Prostate gland (tissue), 2 donors: ENCODE measurements around the gene FAM53A. TPM values are rescaled to one million over a fixed set of nuclear protein-coding genes. Genes with fewer than 3 reads are reported as not detected.
"Not testable (repeated sequence)": the region's sequence is repeated elsewhere in the genome, so short reads cannot be mapped to it uniquely, and the experiment has no call there.

Experiments used
- DNase-seq: peaks from one replicate; pipeline ENCODE4 v3.0.0-alpha.2; 2019; ENCODE audit warnings: low spot score
- H3K27ac ChIP-seq, 2 donors: fragments of 200-600 bp; sonication (generic); 2 replicates each; pipeline ENCODE4 v1.5.1; 2017 to 2019
- H3K27me3 ChIP-seq: fragments of 200-600 bp; sonication (generic); replicated peaks from 2 replicates; pipeline ENCODE4 v1.5.1; 2019; ENCODE audit not compliant: insufficient read depth
- H3K36me3 ChIP-seq, 2 donors: fragments of 200-600 bp; sonication (generic); 1 replicate in 1 of 2; 2 replicates in 1 of 2; pipeline versions ENCODE4 v1.5.1 to v1.8.1; 2017 to 2019
- H3K4me1 ChIP-seq: fragments of 200-600 bp; sonication (generic); replicated peaks from 2 replicates; pipeline ENCODE4 v1.5.1; 2019
- H3K4me3 ChIP-seq, 2 donors: fragments of 200-600 bp; sonication (generic); 2 replicates each; pipeline ENCODE4 v1.5.1; 2017 to 2019
- H3K9me3 ChIP-seq: fragments of 200-600 bp; sonication (generic); 2 replicates; pipeline ENCODE4 v1.5.1; 2017
- POLR2A ChIP-seq: fragments of 450-650 bp; IDR thresholded peaks from one replicate; pipeline ENCODE4 v1.6.1; 2016; ENCODE audit warnings: antibody characterized with exemption, mild to moderate bottlenecking
- POLR2AphosphoS5 ChIP-seq: sonication (generic); formaldehyde crosslinking; IDR thresholded peaks from one replicate; pipeline ENCODE4 v1.6.1; 2017; ENCODE audit warnings: antibody characterized with exemption
- WGBS: methylation state at CpG from one replicate; pipeline ENCODE4 v1.1.5; 2018; 5-methylcytosine and 5-hydroxymethylcytosine counted together
- intact Hi-C: fragments of 100-400 bp; cut with DNase I; formaldehyde crosslinking; loops from one replicate; pipeline ENCODE4 v1.14.2; 2022
- total RNA-seq, 2 donors: library from RNA; depleted of rRNA; stranded (reverse); fragments of >200 nt; gene quantifications; one replicate each; pipeline ENCODE4 v1.1.0, GENCODE V29; 2016
- TF ChIP-seq, protein P1 (sequence below), 4 experiments: fragments of 200-600 bp in 2 of 4; fragments of 450-650 bp in 2 of 4; sonication (generic) in 2 of 4; IDR thresholded peaks; 1 replicate in 3 of 4; 2 replicates in 1 of 4; pipeline ENCODE4 v1.5.1; 2016 to 2019; ENCODE audit warnings: antibody characterized with exemption in 4 of 4, mild to moderate bottlenecking in 2 of 4, moderate library complexity in 2 of 4

FAM53A gene
- total RNA-seq, 2 donors from 2014 or later: 2.3 to 16.8 TPM

DNA sequence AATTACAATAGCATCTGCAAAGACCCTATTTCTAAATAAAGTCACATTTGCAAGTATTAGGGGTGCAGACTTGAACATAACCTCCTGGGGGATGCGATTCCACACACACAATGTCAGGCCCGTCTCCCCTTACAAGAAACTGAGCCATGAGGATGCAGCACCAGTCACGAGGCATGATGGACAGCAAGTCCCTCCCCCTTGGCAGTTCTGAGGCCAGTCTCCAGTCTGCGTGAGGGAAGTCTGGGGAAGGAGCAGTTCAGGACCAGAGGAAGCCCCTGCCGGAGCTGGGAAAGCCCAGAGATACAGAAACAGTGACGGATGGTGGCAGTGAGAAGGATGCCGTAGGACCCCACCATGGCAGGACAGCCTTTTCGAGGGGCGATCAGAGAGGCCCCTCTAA is 9.4 kb downstream of the FAM53A start:
- intact Hi-C loops: no loop called here
- DNase-seq: no peak

DNA sequence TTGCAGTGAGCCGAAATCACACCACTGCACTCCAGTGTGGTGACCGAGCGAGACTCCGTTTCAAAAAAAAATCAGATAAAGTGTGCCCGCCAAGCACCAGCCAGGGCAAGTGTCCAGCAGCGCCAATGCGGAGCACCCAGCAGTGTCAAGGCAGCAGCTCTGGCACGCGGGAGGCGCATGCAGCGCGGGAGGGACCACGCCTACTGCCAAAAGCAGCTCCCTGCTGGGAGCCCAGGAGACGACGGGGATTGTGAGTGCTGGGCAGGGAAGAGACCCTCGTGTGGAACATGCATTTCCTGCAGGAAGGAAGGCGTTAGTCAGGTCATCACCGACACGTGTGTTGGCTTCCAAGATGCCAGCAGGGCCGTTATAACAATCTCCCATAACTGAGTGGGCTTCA is 10.4 kb downstream of the FAM53A start:
- Histone ChIP-seq H3K4me1 (no peaks in the 10 kb centered on the region), H3K4me3 (no peak overlapping the region), H3K27ac (no peak overlapping the region), H3K27me3 (no peaks in the 10 kb centered on the region), H3K36me3 (no peaks in the 10 kb centered on the region), H3K9me3 (no peaks in the 10 kb centered on the region)
- intact Hi-C loops: no loop called here
- TF ChIP-seq POLR2AphosphoS5: no peak
- TF ChIP-seq, protein P1, sequence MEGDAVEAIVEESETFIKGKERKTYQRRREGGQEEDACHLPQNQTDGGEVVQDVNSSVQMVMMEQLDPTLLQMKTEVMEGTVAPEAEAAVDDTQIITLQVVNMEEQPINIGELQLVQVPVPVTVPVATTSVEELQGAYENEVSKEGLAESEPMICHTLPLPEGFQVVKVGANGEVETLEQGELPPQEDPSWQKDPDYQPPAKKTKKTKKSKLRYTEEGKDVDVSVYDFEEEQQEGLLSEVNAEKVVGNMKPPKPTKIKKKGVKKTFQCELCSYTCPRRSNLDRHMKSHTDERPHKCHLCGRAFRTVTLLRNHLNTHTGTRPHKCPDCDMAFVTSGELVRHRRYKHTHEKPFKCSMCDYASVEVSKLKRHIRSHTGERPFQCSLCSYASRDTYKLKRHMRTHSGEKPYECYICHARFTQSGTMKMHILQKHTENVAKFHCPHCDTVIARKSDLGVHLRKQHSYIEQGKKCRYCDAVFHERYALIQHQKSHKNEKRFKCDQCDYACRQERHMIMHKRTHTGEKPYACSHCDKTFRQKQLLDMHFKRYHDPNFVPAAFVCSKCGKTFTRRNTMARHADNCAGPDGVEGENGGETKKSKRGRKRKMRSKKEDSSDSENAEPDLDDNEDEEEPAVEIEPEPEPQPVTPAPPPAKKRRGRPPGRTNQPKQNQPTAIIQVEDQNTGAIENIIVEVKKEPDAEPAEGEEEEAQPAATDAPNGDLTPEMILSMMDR (IDR thresholded peaks at IDR 0.05): no peak
- no peak for TF ChIP-seq POLR2A
- no peak for DNase-seq
- 87% methylated on average over 20 of the region's 20 CpGs for WGBS

More for the DNA sequence above, 9.4 kb downstream of the FAM53A start:
- no peaks in the 10 kb centered on the region for H3K36me3 ChIP-seq
- TF ChIP-seq, protein P1 (IDR thresholded peaks at IDR 0.05): no peak
- TF ChIP-seq POLR2A: no peak
- TF ChIP-seq POLR2AphosphoS5: no peak
- WGBS: 68% methylated on average over 9 of the region's 9 CpGs
- no peaks in the 10 kb centered on the region for H3K4me1 ChIP-seq
- H3K9me3 ChIP-seq: no peaks in the 10 kb centered on the region
- H3K27me3 ChIP-seq: no peaks in the 10 kb centered on the region
- H3K27ac ChIP-seq: no peak overlapping the region
- H3K4me3 ChIP-seq: no peak overlapping the region

DNA sequence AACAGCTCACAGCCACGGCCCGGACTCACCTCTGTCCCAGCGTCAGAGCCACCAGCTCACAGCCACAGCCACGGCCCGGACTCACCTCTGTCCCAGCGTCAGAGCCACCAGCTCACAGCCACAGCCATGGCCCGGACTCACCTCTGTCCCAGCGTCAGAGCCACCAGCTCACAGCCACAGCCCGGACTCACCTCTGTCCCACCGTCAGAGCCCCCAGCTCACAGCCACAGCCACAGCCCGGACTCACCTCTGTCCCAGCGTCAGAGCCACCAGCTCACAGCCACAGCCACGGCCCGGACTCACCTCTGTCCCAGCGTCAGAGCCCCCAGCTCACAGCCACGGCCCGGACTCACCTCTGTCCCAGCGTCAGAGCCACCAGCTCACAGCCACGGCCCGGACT is 13.1 kb downstream of the FAM53A start:
- H3K4me1 ChIP-seq, H3K27ac ChIP-seq, H3K36me3 ChIP-seq, intact Hi-C loops, H3K27me3 ChIP-seq, H3K9me3 ChIP-seq, DNase-seq, H3K4me3 ChIP-seq: not testable (repeated sequence)
- WGBS: 89% methylated on average over 19 of the region's 20 CpGs

DNA sequence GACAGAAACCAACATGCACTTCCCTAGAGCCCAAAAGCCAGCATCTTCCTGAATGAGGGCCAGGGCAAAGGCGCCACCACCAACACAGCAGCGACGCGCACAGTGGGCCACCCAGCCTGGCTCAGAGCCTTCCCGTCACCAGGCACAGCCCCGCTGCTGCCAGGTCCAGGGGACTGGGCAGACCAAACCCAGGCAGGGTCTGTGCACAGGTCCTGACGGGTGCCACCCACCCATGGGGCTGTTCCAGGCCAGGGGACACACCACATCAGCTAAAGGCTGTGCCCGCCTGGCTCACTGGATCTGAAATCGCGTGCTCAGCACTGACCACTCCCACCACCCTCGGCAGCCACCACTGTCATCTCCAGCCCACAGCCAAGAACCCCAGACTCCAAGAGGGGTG is 13.8 kb downstream of the FAM53A start:
- no peak overlapping the region for H3K4me3 ChIP-seq

GRCh38 chr4:1669850-1670249 is 14.3 kb downstream of the FAM53A start:
- Histone ChIP-seq H3K27ac (no peak overlapping the region), H3K4me3 (no peak overlapping the region), H3K9me3 (no peaks in the 10 kb centered on the region), H3K4me1 (no peaks in the 10 kb centered on the region), H3K27me3 (no peaks in the 10 kb centered on the region), H3K36me3 (no peaks in the 10 kb centered on the region)
- intact Hi-C loops: no loop called here
- no peak for DNase-seq
- TF ChIP-seq, protein P1 (IDR thresholded peaks at IDR 0.05): no peak
- TF ChIP-seq POLR2A (no peak), POLR2AphosphoS5 (no peak)
- 91% methylated on average over 20 of the region's 21 CpGs for WGBS

More for the DNA sequence above, 13.8 kb downstream of the FAM53A start:
- Histone ChIP-seq H3K27me3 (no peaks in the 10 kb centered on the region), H3K4me1 (no peaks in the 10 kb centered on the region), H3K36me3 (no peaks in the 10 kb centered on the region), H3K9me3 (no peaks in the 10 kb centered on the region), H3K27ac (no peak overlapping the region)
- no peak for TF ChIP-seq POLR2A
- TF ChIP-seq, protein P1 (IDR thresholded peaks at IDR 0.05): no peak
- 90% methylated on average over 11 of the region's 11 CpGs for WGBS
- intact Hi-C loops: no loop called here
- DNase-seq: no peak
